ENCODE data around the gene IL17RD.
"Not testable (repeated sequence)": the region's sequence is repeated elsewhere in the genome, so short reads cannot be mapped to it uniquely, and the experiment has no call there.

Gene IL17RD

GRCh38 chr3:57091521-57092273, 73.5 kb downstream of the IL17RD start:
- DNase-seq, result no peak

DNA sequence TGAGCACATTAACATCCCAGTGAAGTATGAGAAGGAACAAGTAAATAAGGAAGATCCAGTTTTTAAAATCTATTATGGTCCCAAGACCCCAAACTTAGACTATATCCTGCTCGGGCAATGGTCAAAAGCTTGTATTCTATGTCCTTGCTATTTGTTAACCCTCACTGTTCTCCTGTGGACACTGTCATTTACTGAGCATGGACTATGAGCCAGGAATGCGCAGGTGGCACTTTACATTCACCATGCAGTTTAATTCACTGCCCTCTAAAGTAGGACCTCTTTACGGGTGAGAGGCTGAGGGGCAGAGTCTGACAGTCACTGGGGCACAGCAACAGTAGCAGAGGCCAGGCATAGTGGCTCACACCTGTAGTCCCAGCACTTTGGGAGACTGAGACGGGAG, 76.1 kb downstream of the IL17RD start:
- DNase-seq, result no peak

- no peak for DNase-seq
Observed at GRCh38 chr3:57088503-57088902, 76.7 kb downstream of the IL17RD start.

- DNase-seq, result no peak
Observed at GRCh38 chr3:57087361-57088092, 77.6 kb downstream of the IL17RD start.

GRCh38 chr3:57086201-57086600, 79.0 kb downstream of the IL17RD start:
- no peak for DNase-seq

DNA sequence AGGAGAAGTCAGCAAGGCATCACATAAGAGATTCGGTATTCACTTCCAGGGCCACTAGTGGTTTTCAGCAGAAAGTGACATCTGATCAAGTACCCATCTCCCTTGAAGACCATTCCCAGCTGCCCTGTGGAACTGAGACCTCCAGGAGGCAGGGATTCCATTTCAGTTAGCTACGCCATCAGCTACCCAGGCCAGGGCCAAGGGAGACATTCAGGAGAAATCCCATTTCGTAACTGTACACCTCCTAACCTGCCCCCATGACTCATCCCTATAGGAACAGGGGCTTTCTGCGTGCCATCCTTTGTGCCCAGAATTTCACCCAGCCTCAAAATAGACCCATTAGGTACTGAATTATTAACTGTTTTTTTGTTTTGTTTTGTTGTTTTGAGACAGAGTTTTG, 79.9 kb downstream of the IL17RD start:
- DNase-seq, result no peak

DNA sequence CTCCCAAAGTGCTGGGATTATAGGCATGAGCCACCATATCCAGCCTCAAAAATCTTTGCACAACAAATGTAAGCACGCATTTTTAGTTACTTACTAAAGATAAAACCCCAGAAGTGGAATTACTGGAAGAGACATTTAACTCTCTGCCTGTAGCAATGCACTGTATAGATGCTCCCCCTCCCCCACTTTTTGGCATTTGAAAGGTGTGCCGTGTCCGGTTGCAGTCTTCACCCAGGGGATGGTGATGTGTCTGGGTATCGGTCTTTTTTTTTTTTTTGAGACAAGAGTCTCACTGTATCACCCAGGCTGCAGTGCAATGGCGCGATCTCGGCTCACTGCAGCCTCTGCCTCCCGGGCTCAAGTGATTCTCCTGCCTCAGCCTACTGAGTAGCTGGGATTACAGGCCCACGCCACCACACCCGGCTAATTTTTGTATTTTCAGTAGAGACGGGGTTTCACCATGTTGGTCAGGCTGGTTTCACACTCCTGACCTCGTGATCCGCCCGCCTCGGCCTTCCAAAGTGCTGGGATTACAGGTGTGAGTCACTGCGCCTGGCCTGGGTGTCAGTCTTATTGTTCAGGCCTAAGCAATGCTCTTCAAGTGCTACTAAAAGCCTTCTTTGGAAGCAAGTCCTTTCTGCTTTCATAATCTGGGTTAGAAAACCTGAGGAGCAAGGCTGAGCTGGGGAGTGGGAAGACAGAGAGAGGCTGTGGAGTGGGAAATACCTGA, 81.7 kb downstream of the IL17RD start:
- not testable (repeated sequence) for DNase-seq

DNA sequence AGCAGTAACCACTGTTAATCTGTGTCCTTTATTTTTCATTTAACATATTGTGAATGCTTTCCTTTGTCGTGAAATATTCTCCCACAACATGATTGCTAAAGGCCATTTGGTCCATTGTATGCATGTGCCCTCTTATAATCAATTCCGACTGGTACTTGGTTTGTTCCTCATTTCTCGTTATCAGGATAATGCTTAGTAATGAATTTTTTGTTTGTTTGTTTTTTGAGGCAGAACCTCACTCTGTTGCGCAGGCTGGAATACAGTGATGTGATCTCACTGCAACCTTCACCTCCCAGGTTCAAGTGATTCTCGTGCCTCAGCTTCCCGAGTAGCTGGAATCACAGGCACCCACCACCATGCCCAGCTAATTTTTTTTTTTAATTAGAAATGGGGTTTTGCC, 82.7 kb downstream of the IL17RD start:
- DNase-seq, result no peak

DNA sequence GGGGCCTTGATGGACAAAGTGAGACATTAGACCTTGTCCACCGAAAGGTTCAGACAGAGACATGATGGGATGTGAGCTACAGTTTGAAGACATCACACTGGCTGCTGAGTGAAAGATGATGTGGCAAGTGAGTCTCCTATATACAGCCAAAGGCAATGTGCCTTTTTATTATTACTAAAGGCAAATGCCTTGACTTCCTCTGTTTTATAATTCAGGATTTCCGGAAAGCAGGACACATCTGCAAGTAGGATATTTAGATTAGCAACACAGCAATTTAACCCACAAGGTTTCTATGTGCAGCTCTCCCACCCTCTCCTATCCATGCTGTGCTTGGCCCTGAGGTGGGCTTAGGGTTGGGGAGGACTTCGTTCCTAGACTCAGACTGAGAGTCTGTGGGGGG, 84.0 kb downstream of the IL17RD start:
- no peak for DNase-seq

GRCh38 chr3:57080171-57080570, 85.0 kb downstream of the IL17RD start:
- DNase-seq, result no peak

GRCh38 chr3:57079474-57079831, 85.7 kb downstream of the IL17RD start:
- no peak for DNase-seq

DNA sequence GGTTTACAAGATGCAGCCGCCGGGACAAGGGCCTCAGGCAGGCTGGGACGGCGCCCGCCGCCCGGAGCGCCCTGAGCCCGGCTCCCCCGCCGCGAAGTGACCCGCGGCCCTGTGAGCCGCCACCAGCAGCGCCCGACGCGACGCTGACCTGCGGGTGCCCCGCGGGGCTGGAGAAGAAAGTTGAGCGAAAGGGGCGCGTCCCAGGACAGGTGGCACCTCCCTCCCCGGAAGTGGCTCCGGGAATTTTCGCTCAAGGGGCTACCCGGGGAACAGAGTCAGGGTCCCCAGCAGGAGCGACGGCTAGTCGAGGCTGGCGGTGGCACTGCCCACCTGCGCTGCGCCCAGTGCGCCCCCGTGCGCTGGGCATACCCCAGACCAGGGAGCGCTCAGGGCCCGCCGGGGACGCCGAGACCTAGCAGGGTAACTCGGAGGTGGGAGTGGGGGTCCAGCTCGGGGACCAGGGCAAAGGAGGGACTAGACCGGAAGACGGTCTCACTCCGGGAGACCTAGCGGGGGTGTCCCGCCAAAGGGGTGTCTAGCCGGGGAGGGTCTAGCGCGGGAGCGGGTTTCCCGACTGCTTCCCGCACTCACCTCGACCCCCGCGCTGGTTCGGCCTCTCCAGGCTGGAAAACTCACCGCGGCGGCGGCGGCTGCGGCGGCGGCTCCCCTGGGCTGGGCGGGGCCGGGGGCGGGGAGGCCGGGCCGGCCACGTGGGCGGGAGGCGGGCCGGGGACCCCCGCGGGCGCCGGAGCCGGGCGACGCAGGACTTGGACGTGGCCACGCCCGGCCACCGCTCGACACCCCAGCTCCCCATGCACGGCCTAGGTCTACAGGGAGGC, 86.3 kb downstream of the IL17RD start:
- DNase-seq, result peak; percentile 18

- DNase-seq, result no peak
Observed at GRCh38 chr3:57078344-57078634, 86.9 kb downstream of the IL17RD start.

- DNase-seq, result no peak
Observed at GRCh38 chr3:57077630-57078343, 87.4 kb downstream of the IL17RD start.

DNA sequence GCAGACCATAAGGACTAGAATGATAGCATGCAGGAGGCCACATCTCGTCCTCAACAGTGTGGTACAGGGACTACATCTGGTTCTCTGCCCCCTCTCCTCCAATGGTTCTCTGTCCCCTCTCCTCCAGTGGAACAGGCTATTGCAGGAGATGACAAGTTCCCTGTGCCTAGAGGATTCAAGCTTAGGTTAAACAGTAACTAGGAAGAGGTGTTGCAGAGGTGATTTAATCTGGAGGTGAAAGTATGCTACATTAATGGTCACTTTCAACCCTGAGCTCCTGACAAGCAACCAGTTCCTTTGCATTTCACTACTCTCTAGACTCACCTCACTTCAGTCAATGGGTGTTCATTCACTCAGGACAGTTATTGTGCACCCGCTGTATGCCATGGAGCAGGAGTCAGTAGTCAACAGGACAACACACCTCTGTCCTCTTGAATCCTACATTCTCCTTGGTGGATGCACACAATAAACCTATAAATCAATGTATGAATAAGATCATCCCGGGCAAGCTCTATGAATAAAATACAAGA, 88.7 kb downstream of the IL17RD start:
- DNase-seq, result no peak

GRCh38 chr3:57074135-57074534, 91.0 kb downstream of the IL17RD start:
- no peak for DNase-seq

- DNase-seq, result no peak
Observed at GRCh38 chr3:57073628-57074027, 91.5 kb downstream of the IL17RD start.

GRCh38 chr3:57069503-57069902, 95.7 kb downstream of the IL17RD start:
- peak; percentile 8 for DNase-seq

DNA sequence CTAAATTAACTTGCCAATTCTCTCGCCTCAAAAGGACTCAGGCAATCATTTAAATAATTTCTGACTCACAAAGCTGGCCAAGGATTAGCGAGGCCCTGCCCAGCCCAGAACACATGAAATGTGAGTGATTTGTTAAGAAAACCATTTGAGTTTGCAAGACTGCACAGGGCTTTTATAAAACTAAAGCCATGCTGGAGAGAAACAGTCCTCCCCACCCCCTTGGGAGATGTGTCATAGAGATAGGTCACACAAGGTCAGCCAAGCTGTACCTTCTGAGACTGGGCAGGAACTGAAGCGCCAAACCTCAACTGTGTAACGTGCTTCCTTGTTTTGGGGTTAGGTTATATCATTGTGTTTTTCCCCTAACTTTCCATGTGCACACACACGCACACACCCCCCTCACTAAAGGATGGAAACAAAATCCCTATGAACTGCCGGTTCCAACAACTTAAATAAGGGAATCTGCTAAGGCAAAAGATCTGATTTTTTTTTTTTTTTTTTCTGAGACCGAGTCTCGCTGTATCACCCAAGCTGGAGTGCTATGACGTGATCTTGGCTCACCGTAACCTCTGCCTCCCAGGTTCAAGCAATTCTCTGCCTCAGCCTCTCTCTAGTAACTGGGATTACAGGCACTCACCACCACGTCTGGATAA, 96.6 kb downstream of the IL17RD start:
- peak; percentile 93 for DNase-seq

DNA sequence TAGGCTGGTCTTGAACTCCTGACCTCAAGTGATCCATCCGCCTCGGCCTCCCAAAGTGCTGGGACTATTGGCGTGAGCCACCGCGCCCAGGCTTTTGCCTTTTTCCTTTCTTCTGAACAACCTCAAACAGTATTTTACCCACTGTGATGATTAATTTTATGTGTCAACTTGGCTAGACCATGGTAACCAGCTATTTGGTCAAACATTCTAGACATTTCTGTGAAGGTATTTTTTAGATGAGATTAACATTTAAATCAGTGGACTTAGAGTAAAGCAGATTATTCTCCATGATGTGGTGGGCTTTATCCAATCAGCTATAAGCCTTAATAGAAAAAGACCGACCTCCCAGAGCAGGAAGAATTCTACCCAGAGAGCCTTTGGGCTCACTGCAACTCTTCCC, 98.7 kb downstream of the IL17RD start:
- no peak for DNase-seq

- no peak for DNase-seq
Observed at GRCh38 chr3:57065588-57065987, 99.6 kb downstream of the IL17RD start.

GRCh38 chr3:57064572-57064971, 100.6 kb downstream of the IL17RD start:
- DNase-seq, result no peak
